NCI-H1436 treated with DMSO at 0.1 percent for 48 hours (cell line): ENCODE data around the gene SLC22A8.
A peak's percentile ranks its signal among the peaks of the same experiment; 100 is the strongest.
"Not testable (repeated sequence)": the region's sequence is repeated elsewhere in the genome, so short reads cannot be mapped to it uniquely, and the experiment has no call there.

Experiments
- DNase-seq: peaks from one replicate; lab custom pipeline; 2025; lab: John Stamatoyannopoulos, UW

Gene SLC22A8

DNA sequence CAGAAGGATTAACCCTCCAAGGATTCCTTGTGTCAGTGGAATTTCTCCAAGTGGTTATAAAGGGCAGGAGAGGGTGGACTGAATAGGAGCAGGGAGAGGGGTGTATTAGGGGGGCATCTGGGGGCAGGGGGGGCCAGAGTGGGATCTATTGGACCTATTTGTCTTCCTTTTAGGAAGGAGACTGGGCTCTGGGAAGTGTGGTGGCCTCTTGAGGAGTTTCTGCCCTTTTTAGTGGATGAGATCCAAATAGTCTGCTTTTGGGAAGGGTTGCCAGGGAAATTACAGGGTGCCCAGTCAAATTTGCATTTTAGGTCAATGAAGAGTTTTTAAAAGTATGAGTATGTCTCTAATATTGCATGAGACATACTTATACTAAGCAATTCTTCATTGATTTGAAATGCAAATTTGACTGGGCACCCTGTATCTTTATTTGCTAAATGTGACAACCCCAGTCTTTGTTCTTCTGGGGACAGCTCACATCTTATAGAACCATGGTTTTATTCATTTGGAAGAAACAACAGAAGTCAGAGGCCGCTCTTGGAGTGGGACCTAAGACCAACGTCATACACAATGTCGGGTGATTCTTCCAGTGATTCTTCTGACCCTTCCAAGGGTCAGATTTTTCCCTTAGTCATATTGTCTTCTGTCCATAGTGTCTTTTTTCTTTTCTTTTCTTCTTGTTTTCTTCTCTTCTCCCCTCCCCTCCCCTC, 30.4 kb downstream of the SLC22A8 start:
- no peak for DNase-seq

DNA sequence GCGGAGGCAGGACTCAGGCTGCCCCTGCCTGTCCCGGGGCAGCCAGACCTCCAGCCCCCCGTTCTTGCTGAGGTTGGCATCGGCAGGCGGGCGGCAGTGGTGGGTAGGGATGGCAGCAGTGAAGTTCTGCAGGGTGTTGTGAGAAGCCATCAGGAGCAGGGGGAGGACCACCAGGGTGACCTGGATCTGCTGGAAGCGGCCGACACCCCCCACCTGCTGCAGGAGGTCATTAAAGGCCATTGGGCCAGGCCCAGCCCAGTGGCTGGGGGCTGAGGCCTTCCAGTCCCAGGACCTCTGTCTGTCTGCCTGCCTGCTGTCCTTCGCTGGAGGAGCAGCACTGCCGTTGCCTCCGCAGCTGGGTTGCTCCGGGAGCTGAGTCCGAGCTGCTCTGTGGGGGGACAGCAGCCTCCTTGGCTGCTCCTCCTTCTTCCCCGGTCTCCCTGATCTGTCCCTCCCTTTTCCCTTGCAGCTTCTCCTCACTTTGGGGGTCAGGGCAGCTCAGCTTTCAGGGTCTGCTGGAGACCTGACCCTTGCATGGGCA, 31.1 kb downstream of the SLC22A8 start, which contains the start of gene SLC22A6:
Gene SLC22A6, minus strand, starts transcription at position 517 of the 541 bp plus-strand sequence. Its CDS starts 277 bp downstream, at position 240.
- DNase-seq = no peak

DNA sequence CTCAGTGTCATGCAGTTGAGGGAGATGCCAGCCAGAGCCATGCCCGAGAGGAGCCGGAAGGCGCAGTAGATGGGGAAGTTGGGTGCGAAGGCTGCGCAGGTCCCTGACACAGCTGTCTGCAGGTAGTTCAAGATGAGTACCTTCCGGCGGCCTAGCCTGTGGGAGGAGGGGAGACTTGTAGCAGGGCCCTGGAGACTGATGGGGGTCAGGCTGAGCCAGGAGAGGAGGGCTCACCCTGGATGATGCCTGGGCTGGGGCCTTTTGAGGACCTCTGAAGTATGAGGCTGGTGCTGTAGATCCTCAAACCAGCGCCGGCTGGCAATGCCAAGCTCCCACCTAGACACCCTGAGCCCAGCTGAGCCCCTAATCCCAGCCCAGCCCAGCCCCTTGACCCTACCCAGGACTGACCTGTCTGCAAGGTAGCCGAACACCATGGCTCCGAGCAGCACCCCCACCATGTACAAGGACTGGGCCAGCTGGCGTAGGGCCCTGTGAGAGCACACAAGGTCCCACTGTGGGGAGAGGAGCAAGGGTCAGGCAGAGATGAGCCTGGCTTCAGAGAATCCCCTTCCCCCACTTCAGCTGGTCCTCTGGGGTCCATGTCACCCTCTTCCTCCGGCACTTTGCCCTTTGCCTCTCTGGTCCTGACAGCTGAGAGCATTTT, 32.0 kb downstream of the SLC22A8 start:
- no peak for DNase-seq

DNA sequence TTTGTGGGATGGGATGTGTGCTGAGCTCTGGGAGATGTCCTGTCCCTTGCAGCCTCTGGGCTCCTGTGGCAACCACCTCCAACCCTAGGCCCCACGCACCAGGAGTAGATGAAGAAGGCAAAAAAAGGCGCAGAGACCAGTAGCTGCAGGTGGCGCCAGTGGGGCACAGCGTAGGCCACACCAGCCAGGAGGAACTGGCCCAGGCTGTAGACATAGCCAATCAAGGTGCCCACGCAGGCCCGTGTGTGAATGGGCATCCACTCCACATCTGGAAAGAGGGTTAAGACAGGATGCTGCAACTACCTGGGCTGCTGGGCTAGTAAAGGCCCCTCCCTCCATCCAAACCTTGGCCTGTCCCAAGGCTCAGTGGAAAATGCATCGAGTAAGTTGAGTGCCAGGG, 33.9 kb downstream of the SLC22A8 start:
- DNase-seq = no peak

DNA sequence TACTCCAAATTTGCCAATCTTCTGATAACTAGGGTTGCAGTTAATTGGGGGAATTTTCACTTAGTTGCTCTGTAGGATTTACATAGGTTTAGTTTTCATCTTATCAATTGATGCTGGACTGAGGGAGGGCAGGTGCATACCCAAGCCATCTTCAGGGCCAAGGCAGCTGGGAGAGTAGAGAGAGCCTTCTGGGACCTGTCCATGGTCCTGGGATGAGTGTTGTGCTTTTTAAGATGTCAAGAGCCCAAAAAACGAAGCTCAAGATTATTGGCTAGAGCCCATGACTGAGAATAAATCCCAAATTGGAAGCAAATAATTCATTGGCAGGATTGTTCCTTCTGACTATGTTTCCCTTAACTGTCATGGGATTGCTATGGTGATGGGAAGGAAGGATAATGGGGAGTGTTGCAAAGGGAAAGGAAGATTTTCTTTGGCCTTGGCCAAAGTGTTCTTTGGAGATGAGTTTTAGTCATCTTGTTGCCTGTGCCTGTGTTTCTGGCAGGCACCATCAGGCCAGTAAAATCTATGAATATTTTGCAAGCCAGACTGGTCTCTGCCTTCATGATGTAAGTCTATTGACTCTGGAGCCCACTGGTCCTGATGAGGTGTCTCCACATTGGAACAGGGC, 35.4 kb downstream of the SLC22A8 start:
- DNase-seq = no peak

DNA sequence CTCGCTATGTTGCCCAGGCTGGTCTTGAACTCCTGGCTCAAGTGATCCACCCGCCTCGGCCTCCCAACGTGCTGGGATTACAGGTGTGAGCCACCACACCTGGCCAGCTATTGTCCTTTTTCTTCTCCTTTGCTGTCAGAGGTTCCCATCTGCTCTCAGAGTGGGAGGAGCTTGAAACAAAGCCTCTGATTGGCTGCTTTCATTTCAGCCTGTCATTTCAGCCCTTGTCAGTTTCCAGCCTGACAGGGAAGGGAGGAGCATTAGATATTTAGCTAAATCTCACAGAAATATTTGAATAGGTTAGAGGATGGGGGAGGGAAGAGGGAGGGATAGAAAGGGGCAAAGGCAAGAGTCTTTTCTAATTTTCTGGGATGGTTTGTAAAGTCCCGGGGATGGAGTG, 39.5 kb downstream of the SLC22A8 start:
- DNase-seq = no peak

DNA sequence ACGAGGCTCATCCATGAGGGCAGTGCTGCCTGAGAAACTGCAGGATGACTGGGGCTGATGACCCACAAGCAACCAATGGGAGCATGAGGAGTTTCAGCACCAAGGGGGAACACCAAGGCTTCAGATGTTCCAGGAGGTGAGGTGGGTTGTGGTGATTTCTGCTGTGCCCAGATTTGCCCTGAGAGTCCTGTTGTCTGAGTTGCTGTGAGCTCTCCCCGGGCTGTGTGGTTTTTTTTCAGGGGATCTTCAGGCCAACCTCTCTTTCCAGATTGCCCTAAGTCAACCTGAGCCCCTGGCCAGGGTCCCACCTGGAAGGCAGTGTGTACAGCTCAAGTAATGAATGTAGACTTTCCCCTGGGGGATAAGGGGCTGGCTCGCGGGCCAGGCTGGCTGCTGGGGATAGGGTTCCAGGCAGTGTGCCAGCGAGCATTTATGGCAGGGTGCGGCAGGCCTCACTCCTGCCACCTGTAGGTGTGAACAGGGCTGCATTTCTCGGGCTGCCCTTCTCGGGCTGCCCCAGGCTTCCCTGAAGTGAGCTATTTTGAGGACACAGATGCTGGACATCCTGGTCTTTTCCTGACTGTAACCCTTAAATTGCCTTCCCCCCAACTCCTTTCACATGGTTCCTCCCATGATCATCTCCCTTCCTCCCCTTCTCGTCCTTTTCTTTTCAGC, 40.7 kb downstream of the SLC22A8 start:
- DNase-seq = peak; percentile 83

DNA sequence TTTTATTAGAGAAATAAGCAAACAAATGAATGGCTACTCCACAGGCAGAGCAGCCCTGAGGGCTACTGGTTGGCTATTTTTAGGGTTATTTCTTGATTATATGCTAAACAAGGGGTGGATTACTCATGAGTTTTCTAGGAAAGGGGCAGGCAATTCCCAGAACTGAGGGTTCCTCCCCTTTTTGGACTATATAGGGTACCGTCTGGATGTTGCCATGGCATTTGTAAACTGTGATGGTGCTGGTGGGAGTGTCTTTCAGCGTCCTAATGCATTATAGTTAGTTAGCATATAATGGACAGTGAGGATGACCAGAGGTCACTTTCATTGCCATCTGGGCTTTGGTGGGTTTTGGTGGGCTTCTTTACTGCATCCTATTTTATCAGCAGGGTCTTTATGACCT, 50.1 kb downstream of the SLC22A8 start:
- no peak for DNase-seq

DNA sequence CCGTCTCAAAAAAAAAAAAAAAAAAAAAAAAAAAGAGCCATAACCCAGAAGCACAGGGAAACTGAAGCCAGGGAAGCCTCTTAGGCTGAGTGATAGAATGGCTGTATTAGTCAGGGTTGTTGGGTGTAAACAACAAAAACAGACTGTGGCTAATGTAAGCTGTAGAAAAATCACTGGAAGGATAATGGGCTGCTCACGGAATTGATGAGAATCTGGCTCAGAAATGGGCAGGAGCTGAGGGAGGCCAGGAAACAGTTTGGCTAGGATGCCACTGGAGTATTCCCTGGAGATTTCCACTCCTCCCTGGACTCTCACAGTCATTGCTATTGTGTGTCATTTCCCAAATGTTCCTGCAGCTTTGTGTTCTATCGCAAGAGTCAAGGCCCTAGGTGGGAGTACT, 53.2 kb downstream of the SLC22A8 start:
- DNase-seq = no peak

DNA sequence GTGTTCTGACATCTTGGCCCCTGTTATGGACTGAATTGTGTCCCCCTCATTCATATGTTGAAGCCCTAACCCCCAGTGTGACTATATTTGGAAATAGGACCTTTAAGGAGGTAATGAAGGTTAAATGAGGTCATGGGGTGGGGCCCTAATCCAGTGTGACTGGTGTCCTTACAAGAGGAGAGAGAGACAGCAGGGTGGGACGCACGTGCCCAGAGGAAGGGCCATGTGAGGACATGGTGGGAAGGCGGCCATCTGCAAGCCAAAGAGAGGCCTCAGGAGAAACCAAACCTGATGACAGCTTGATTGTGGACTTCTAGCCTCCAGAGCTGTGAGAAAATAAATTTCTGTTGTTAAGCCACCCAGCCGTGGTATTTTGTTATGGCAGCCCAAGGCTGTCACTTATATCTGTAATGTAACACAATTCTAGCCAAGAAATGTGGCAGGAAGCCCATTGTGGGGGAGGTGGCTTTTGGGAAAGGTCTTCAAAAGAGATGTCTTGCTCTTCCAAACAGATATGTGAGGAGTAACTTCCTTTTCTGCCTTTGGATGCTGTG, 54.5 kb downstream of the SLC22A8 start:
- no peak for DNase-seq

DNA sequence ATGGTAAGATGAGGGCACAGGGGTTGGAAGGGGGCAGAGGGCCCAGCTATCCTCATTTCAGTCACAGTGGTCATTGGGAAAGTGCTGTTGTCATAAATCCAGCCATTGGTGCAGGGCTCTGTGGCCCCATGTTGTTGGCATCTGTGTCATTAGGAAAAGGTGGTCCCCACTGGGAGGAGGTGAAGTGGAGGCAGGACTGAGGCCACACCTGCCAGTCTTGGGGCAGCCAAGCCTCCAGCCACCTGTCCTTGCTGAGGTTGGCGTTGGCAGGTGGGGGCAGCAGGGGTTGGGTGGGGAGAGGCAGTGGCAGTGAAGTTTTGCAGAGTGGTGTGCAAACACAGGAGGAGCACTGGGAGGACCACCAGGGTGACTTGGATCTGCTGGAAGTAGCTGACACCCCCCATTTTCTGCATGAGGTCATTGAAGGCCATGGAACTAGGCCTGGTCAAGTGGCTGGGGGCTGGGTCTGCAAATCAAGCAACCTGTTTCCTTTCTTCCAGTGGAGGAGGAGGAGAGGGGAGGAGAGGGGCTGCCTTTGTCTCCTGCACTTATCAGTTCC, 56.1 kb downstream of the SLC22A8 start:
- DNase-seq = no peak

DNA sequence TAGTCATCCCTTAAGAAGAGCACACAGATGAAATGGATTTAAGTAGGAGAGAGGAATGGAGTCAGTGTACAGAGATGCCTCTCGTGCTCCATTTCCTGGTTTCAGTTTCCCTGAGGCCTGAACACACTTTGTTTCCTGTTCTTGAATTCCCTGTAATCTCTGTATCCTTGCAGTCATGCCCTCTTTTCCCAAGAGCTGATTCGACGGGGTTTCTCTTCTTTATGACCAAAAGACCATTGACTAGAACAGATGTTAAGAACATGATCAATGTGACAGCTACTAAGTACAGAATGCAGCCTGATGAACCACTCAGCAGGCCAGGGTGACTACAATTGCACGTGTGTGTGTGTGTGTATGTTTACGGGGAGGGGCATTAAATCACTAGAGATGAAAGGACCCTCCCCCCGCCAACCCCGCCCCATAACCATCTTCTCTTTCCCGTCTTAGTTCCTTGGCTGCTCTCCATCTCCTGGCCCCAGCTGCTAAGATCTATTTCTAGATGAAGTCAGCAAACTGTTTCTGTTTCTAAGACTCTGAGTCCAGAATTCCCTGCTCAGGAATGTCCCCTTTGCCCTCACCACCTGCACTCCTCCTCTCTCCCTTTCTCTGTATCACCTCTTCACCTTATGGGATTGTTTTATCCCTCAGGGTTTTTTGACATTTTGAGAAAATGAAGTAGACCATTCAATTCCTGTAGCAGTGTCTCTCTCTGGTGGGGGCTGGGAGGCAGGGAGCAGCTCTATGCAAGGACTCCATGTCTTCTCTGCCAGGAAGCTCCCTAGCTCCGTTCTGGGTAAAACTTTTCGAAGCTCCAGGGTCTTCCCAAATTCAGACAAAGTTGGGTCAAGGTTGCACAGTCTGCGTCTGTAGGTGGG, 56.9 kb downstream of the SLC22A8 start:
- DNase-seq = no peak

DNA sequence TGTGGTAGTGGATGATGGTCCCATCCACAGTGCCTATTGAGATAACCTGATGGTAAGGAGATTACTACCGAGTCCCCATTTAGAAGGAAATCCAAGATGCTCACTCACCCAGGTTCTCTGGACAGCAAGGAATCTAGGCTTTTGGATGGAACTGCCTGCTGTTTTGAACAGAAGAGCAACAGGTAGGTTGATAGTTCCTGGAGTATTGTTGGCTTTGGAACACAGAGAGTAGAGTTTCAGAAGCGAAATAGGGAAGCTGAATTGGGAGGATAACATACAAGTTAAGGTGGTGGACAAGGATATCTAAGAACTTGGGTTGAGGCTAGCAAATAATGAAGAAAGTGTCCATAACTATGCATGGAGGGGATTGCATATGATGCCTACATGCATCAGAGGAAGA, 58.5 kb downstream of the SLC22A8 start:
- no peak for DNase-seq

DNA sequence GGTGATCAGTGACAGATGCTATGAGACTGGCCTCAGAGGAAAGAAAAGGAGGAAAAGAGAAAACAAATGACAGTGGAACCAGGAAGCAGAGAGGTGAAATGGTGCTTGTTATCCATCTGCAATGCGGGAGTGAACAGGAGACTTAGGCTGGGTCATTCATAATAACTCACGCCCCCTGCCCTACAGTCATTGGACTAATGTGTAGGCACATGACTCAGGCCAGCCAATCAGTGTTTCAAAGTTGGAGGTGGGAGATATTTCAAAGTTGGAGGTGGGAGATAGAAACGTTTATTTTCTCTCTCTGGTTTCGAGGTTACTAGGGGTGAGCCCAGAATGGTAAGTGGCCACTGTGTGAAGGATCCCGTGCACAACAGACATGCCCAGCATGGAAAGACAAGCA, 61.2 kb downstream of the SLC22A8 start:
- no peak for DNase-seq

DNA sequence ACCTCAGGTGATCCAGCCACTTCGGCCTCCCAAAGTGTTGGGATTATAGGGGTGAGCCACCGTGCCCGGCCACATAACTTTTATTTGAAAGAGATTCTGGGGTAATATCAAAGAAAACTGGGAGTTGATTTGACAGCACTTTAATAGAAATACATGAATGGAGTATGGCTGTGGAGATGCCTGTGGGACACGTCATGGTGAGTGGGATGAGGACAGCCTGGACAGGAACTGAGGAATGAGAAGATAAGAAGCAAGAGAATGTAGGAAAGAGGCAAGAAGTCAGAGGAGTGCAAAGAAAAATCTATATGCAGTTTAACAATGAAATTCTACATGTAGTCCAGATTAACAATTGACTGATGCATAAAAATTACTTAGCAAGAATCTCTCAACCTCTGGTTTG, 61.8 kb downstream of the SLC22A8 start:
- no peak for DNase-seq

DNA sequence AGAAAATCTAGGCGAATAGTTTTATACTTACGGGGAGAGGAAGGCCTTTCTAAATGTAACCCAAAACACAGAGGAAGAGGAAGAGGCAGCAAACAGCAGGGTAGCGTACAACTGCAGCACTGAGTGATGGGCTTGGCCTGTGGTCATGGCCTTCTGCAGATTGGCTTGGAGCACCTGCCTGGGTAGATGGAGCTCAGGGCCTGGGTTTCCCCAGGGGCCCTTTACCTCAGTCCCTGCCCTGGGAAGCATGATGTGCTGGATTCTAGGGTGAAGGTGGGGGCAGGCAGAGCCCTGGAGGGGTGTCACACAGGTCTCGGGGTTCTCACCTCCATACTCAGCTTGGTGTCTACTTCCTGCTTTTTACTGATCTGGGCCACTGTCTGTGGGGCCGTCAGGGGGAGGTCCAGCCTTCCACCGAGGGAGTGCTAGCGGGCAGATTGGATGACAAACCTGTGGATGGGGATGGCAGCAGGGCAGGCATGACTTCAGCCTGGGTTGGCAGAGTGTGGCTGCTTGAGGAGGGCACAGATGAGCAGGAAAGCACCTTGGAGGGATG, 66.8 kb downstream of the SLC22A8 start:
- DNase-seq = no peak

DNA sequence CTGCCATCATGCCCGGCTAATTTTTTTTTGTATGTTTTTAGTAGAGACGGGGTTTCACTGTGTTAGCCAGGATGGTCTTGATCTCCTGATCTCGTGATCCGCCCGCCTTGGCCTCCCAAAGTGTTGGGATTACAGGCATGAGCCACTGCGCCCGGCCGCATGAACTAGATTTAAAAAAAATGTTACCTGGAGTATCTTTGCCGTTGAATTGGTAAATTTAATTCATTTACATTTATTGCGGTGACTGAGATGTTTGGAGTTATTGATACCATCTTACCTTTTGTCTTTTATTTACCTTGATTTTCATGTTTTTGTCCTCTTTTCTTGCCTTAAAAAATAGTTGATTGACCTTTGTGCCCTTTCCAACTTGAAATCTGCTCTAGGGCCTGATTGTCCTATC, 70.1 kb downstream of the SLC22A8 start:
- DNase-seq = not testable (repeated sequence)
